GM19351 (cell line): ENCODE results near the gene ZNF479.
"Not testable (repeated sequence)": the region's sequence is repeated elsewhere in the genome, so short reads cannot be mapped to it uniquely, and the experiment has no call there.

Experiments
- ATAC-seq: cut with Tn5 transposase; IDR thresholded peaks from one replicate; pipeline ENCODE4 v1.9.1; 2021; ENCODE audit warnings: mild to moderate bottlenecking, moderate library complexity; ENCODE audit not compliant: unreplicated experiment

Gene ZNF479

GRCh38 chr7:57132336-57132735, at the start of gene ZNF479:
ZNF479 (minus strand) TSS chr7:57132436; CDS start chr7:57132324, 112 bp downstream.
- ATAC-seq, result not testable (repeated sequence)

DNA sequence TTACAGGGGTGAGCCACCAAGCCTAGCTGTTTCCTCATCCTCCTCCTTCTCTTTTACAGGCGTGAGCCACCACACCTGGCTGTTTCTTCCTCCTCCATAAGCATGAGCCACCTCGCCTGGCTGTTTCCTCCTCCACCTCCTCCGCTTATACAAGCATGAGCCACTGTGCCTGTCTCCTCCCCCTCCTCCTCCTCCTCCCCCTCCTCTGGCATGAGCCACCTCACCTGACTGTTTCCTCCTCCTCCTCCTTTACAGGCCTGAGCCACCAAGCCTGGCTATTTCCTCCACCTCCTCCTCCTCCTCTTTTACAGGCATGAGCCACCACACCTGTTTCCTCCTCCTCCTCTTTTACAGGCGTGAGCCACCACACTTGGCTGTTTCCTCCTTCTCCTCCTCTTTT, 49.8 kb upstream of the ZNF479 start:
- ATAC-seq, result no peak

DNA sequence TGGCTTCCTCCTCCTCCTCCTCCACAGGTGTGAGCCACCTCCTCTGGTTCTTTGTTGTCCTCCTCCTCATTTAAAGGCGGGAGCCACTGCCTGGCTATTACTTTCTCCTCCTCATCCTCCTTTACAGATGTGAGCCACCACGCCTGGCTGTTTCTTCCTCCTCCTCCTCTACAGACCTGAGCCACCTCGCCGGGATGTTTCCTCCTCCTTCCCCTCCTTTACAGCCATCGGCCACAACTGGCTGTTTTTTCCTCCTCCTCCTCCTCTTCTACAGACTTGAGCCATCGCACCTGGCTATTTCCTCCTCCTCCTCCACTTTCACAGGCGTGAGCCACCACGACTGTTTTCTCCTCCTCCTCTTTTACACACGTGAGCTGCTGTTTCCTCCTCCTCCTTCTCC, 49.0 kb upstream of the ZNF479 start:
- no peak for ATAC-seq

DNA sequence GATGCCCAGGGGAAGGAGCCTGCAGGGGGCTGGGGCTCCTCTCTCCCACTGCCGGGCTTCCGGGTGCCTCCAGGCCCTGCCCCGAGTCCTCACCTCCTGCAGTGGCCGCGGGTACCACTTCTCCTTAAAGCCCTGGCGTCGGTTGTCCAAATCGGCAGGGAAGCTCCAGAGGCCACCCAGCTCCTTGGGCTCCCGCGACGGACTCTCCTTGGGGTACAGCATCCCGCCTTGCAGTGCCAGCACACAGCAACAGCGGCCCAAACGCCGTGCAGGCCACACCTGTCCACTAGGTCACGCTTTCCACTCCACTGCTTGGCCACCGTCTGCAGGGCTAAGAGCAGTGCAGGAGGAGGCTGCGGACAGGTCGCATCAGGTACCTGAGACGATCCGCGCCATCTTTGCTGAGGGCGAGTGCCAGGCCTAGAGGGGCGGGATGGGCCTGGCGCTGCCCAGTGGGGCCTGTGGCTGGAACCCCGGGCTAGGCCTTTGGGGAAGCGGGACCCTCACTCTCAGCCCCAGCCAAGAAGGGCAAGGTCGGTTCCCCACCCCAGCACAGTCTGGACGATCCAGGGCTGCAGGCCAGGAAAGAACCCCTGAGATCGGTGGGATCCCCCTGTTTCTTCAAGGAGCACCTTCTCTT, 47.7 kb upstream of the ZNF479 start:
- ATAC-seq, result no peak

GRCh38 chr7:57178768-57179139, 46.5 kb upstream of the ZNF479 start:
- no peak for ATAC-seq

- ATAC-seq, result no peak
Measured at GRCh38 chr7:57177856-57178767, 45.9 kb upstream of the ZNF479 start.

DNA sequence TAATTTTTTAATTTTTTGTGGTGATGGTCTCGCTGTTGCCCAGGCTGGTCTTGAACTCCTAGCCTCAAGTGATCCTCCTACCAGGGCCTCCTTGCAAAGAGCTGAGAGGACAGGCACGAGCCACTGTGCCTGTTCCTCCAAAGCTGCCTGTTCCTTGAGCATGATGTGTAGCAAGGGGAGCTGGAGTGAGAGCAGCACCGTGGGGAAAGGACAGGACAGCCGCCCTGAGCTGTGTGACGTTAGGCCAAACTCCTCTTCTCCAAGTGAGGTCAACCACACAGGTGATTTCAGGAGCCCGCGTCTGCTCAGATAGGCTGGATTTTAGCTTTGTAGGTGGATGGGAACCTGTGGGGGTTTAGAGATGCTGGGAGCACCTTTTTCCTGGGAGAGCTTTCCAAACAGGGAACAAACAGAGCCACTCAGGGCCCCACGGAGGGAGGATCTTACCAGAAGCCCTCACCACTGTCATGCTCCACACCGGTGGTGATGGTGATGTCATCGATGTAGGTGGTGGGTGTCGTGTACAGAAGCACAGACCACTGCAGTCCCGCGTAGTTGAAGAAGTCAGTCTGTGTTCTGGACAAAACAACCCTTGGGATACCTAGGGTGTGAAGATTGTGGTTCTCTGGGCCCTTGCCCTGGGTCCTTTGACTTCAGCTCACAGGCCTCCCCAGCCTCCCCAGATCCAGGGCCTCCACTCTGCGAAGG, 44.8 kb upstream of the ZNF479 start:
- ATAC-seq, result no peak

GRCh38 chr7:57165285-57165899, 33.2 kb upstream of the ZNF479 start:
- ATAC-seq, result no peak

- ATAC-seq, result not testable (repeated sequence)
Measured at GRCh38 chr7:57120123-57120784, 12.0 kb downstream of the ZNF479 start.
